HG03439 (cell line): Measurements from ENCODE around the gene CENPK.
A peak's percentile ranks its signal among the peaks of the same experiment; 100 is the strongest.
"Not testable (repeated sequence)": the region's sequence is repeated elsewhere in the genome, so short reads cannot be mapped to it uniquely, and the experiment has no call there.

ENCODE experiments used
- ATAC-seq: cut with Tn5 transposase; IDR thresholded peaks from one replicate; pipeline ENCODE4 v1.9.1; 2021; ENCODE audit warnings: mild to moderate bottlenecking, moderate library complexity; ENCODE audit not compliant: unreplicated experiment

Gene CENPK

GRCh38 chr5:65508978-65509377, 54.0 kb downstream of the CENPK start:
- ATAC-seq, result no peak

GRCh38 chr5:65506961-65507360, 56.0 kb downstream of the CENPK start:
- ATAC-seq, result no peak

- no peak for ATAC-seq
Observed at GRCh38 chr5:65489119-65489518, 73.8 kb downstream of the CENPK start.

- ATAC-seq, result not testable (repeated sequence)
Observed at GRCh38 chr5:65488038-65488687, 74.8 kb downstream of the CENPK start.

- ATAC-seq, result not testable (repeated sequence)
Observed at GRCh38 chr5:65486803-65487202, 76.2 kb downstream of the CENPK start.

GRCh38 chr5:65485405-65485804, 77.6 kb downstream of the CENPK start:
- no peak for ATAC-seq

- peak; percentile 53 for ATAC-seq
Observed at GRCh38 chr5:65483546-65484346, 79.2 kb downstream of the CENPK start.

GRCh38 chr5:65482736-65483545, 80.0 kb downstream of the CENPK start:
- ATAC-seq, result no peak

GRCh38 chr5:65482296-65482735, 80.7 kb downstream of the CENPK start:
- ATAC-seq, result peak; percentile 12

- ATAC-seq, result peak; percentile 69
Observed at GRCh38 chr5:65481635-65482295, 81.2 kb downstream of the CENPK start, which contains the start of gene ADAMTS6. Gene ADAMTS6, minus strand, starts transcription at chr5:65481920. Its CDS starts 8,247 bp downstream, at chr5:65473673.

GRCh38 chr5:65481171-65481581, 81.8 kb downstream of the CENPK start:
- peak; percentile 17 for ATAC-seq

GRCh38 chr5:65480306-65480865, 82.6 kb downstream of the CENPK start:
- ATAC-seq, result no peak

- no peak for ATAC-seq
Observed at GRCh38 chr5:65479527-65479926, 83.4 kb downstream of the CENPK start.

GRCh38 chr5:65478336-65478735, 84.6 kb downstream of the CENPK start:
- no peak for ATAC-seq

- ATAC-seq, result no peak
Observed at GRCh38 chr5:65475895-65476294, 87.1 kb downstream of the CENPK start.

GRCh38 chr5:65475336-65475735, 87.6 kb downstream of the CENPK start:
- no peak for ATAC-seq

GRCh38 chr5:65474130-65474711, 88.7 kb downstream of the CENPK start:
- ATAC-seq, result no peak

GRCh38 chr5:65468633-65469032, 94.3 kb downstream of the CENPK start:
- no peak for ATAC-seq
